MM.1S (cell line): Measurements from ENCODE around the gene PRKRIP1.

Experiments used
- DNase-seq: peaks from one replicate; pipeline ENCODE4 v3.0.0-alpha.2; 2015
- H2AFZ ChIP-seq: fragments of 300-600 bp; sonication (generic); 2 replicates; pipeline ENCODE4 v1.6.0; 2016; ENCODE audit warnings: antibody characterized with exemption, low read length
- H3F3A ChIP-seq: fragments of 300-600 bp; sonication (generic); 2 replicates; pipeline ENCODE4 v1.6.1; 2016; ENCODE audit warnings: mild to moderate bottlenecking, antibody characterized with exemption, low read length, moderate library complexity, mixed read lengths; ENCODE audit not compliant: insufficient read depth
- H3K27ac ChIP-seq: fragments of 300-600 bp; sonication (generic); 2 replicates; pipeline ENCODE4 v1.5.1; 2016; ENCODE audit warnings: mild to moderate bottlenecking, low read length
- H3K27me3 ChIP-seq: fragments of 300-600 bp; sonication (generic); replicated peaks from 2 replicates; pipeline ENCODE4 v1.6.0; 2016; ENCODE audit warnings: low read length; ENCODE audit not compliant: insufficient read depth
- H3K36me3 ChIP-seq: fragments of 300-600 bp; sonication (generic); replicated peaks from 2 replicates; pipeline ENCODE4 v1.6.1; 2016; ENCODE audit warnings: mild to moderate bottlenecking, low read length, mixed read lengths; ENCODE audit not compliant: insufficient read depth
- H3K4me1 ChIP-seq: fragments of 300-600 bp; sonication (generic); 2 replicates; pipeline ENCODE4 v1.6.1; 2016; ENCODE audit warnings: low read length, mixed read lengths
- H3K4me2 ChIP-seq: fragments of 300-600 bp; sonication (generic); 2 replicates; pipeline ENCODE4 v1.6.0; 2016; ENCODE audit warnings: low read depth, low read length
- H3K4me3 ChIP-seq: fragments of 300-600 bp; sonication (generic); 2 replicates; pipeline ENCODE4 v1.5.1; 2016; ENCODE audit warnings: low read length, mixed read lengths
- H3K79me2 ChIP-seq: fragments of 300-600 bp; sonication (generic); 2 replicates; pipeline ENCODE4 v1.6.1; 2016; ENCODE audit warnings: mixed run types, low read length, mixed read lengths
- H3K9ac ChIP-seq: fragments of 300-600 bp; sonication (generic); 2 replicates; pipeline ENCODE4 v1.6.1; 2016; ENCODE audit warnings: low read length, mixed read lengths
- H3K9me2 ChIP-seq: fragments of 300-600 bp; sonication (generic); replicated peaks from 2 replicates; pipeline ENCODE4 v1.6.1; 2016; ENCODE audit warnings: mild to moderate bottlenecking, low read length, mixed read lengths; ENCODE audit not compliant: insufficient read depth
- H3K9me3 ChIP-seq: fragments of 300-600 bp; sonication (generic); replicated peaks from 2 replicates; pipeline ENCODE4 v1.6.1; 2016; ENCODE audit warnings: mild to moderate bottlenecking, low read length, mixed read lengths; ENCODE audit not compliant: insufficient read depth
- H4K20me1 ChIP-seq: fragments of 300-600 bp; sonication (generic); 2 replicates; pipeline ENCODE4 v1.6.1; 2016; ENCODE audit warnings: mild to moderate bottlenecking, low read length, moderate library complexity, mixed read lengths; ENCODE audit not compliant: insufficient read depth
- EZH2 ChIP-seq: fragments of 300-600 bp; sonication (generic); optimal IDR thresholded peaks from 2 replicates; pipeline ENCODE3; 2017; ENCODE audit warnings: low read depth, mild to moderate bottlenecking, antibody characterized with exemption, low read length, mixed read lengths
- EZH2phosphoT487 ChIP-seq: fragments of 300-600 bp; sonication (generic); IDR thresholded peaks from 2 replicates; pipeline ENCODE4 v1.6.1; 2018; ENCODE audit warnings: antibody characterized with exemption, low read length
- TF ChIP-seq, protein P1 (sequence below): fragments of 300-600 bp; sonication (generic); IDR thresholded peaks from 2 replicates; pipeline ENCODE4 v1.5.1; 2016; ENCODE audit warnings: antibody characterized with exemption, low read length, mixed read lengths

PRKRIP1 gene

DNA sequence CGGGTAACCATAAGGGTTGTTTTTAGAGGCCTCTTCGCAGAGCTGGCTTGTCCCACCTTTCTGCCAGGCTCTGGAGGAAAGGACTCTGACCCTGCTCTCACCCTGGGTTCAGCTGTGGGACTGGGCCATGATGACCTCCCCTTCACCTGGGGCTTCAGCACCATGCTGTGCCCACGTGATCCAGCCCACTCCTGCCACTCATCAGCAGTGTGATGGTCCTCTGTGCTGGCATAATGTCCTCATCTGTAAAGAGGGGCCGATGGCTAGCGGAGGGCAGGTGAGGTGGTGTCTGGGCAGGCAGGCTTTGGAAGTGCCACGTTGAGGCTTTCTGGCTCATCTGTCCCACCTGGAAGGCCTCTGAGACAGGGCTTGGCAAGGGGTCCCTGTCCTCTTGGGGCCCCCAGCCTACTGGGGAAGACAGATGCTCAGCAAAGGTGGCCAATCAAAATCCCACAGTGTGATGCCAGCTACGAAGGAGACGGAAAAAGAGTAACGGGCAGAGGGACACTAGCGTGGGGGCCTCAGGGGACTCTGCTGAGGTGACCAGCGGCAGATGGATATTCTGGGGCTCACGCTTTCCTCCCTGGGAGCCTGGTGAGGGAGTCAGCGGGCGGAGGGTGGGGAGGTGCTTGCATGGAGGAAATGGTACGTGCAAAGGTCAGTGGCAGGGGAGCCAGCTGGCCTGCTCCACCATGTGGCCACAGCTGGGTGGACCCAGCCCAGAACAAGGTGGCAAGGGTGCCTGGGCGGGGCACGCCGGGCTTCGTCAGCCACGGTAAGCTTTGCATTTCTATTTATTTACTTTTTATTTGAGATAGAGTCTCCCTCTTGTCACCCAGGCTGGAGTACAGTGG is 74.0 kb downstream of the PRKRIP1 start:
- H3K4me1 ChIP-seq: 0 out of 2 replicates have a peak, but pooled peaks cover 5% of the 10 kb centered on the region
- H3K79me2 ChIP-seq: peaks cover 64% of the 10 kb centered on the region
- H3K4me3 ChIP-seq: no peak overlapping the region
- H3K9ac ChIP-seq: no peak overlapping the region
- no peak overlapping the region for H2AFZ ChIP-seq
- H3K36me3 ChIP-seq: no peaks in the 10 kb centered on the region; the same call in 1 of the 2 replicates
- no peaks in the 10 kb centered on the region for H3K9me2 ChIP-seq
- H4K20me1 ChIP-seq: no peaks in the 10 kb centered on the region
- no peak overlapping the region for H3K4me2 ChIP-seq
- H3K27me3 ChIP-seq: no peaks in the 10 kb centered on the region
- no peak for TF ChIP-seq EZH2phosphoT487
- TF ChIP-seq EZH2: no peak
- TF ChIP-seq, protein P1, sequence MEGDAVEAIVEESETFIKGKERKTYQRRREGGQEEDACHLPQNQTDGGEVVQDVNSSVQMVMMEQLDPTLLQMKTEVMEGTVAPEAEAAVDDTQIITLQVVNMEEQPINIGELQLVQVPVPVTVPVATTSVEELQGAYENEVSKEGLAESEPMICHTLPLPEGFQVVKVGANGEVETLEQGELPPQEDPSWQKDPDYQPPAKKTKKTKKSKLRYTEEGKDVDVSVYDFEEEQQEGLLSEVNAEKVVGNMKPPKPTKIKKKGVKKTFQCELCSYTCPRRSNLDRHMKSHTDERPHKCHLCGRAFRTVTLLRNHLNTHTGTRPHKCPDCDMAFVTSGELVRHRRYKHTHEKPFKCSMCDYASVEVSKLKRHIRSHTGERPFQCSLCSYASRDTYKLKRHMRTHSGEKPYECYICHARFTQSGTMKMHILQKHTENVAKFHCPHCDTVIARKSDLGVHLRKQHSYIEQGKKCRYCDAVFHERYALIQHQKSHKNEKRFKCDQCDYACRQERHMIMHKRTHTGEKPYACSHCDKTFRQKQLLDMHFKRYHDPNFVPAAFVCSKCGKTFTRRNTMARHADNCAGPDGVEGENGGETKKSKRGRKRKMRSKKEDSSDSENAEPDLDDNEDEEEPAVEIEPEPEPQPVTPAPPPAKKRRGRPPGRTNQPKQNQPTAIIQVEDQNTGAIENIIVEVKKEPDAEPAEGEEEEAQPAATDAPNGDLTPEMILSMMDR: no peak
- no peak overlapping the region for H3K27ac ChIP-seq
- peaks cover 10% of the 10 kb centered on the region for H3F3A ChIP-seq
- H3K9me3 ChIP-seq: no peaks in the 10 kb centered on the region
- peak; percentile 3 for DNase-seq

DNA sequence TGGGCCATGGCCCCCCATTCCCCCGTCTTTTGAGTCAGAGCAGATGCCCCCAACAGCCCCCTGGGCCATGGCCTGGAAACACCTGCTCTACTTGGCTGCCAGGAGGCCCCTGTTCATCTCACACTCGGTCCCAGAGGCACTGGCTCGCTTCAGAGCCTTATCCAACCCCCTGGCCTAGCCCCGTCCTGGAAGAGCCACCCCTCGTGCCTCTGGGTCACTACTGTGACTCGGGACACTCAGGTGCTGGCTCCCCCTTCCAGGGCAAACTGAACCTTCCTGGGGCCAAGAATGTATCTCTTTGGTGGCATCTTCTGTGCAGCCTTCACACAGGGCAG is 75.6 kb downstream of the PRKRIP1 start:
- H2AFZ ChIP-seq: no peak overlapping the region
- H3K9ac ChIP-seq: no peak overlapping the region
- no peaks in the 10 kb centered on the region; the same call in 1 of the 2 replicates for H3K36me3 ChIP-seq

DNA sequence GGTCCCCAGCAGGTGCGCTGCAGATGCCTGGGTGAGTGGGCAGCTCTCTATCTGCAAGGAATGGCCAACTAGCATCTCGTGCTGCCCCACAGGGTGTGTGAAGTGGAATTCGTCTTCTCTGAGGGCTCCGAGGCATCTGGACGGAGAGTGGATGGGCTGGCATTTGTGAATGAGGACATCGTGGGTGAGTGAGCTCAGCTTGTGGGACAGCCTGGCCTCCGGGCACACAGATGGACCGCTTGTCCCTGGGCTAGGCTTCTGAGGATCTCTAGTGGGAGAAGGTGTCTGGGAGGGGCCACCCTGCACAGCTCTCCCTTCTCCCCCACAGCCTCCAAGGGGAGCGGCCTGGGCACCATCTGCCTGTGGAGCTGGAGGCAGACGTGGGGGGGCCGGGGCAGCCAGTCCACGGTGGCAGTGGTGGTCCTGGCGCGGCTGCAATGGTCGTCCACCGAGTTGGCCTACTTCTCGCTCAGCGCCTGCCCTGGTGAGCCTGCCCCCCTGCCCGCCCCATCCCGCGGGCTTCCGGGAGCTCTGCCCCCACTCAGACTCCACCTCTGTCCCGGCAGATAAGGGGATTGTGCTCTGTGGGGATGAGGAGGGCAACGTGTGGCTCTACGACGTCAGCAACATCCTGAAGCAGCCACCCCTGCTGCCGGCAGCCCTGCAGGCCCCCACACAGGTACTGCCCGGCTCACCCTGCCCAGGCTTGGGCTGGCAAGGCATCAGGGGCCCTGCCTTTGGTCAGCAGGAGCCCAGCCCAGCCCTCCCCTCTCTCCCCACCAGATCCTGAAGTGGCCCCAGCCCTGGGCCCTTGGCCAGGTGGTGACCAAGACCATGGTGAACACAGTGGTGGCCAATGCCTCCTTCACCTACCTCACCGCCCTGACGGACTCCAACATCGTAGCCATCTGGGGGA is 76.2 kb downstream of the PRKRIP1 start:
- no peak overlapping the region for H3K27ac ChIP-seq
- no peaks in the 10 kb centered on the region for H3K9me2 ChIP-seq

More for the DNA sequence above, 75.6 kb downstream of the PRKRIP1 start:
- H3K27me3 ChIP-seq: no peaks in the 10 kb centered on the region
- no peaks in the 10 kb centered on the region for H3K4me1 ChIP-seq
- TF ChIP-seq EZH2: no peak
- TF ChIP-seq, protein P1: no peak
- no peak for TF ChIP-seq EZH2phosphoT487
- H3K4me3 ChIP-seq: no peak overlapping the region
- no peaks in the 10 kb centered on the region for H3K9me2 ChIP-seq
- peak; percentile 2 for DNase-seq
- no peak overlapping the region for H3K4me2 ChIP-seq
- H4K20me1 ChIP-seq: no peaks in the 10 kb centered on the region
- peaks cover 49% of the 10 kb centered on the region for H3K79me2 ChIP-seq
- H3K9me3 ChIP-seq: no peaks in the 10 kb centered on the region
- H3F3A ChIP-seq: no peaks in the 10 kb centered on the region
- H3K27ac ChIP-seq: no peak overlapping the region

More for the DNA sequence above, 76.2 kb downstream of the PRKRIP1 start:
- peak; percentile 3 for DNase-seq
- no peak overlapping the region for H3K4me2 ChIP-seq
- H3K36me3 ChIP-seq: no peaks in the 10 kb centered on the region; the same call in 1 of the 2 replicates
- H2AFZ ChIP-seq: no peak overlapping the region
- no peaks in the 10 kb centered on the region for H3K4me1 ChIP-seq
- no peaks in the 10 kb centered on the region for H3K27me3 ChIP-seq
- H3K9me3 ChIP-seq: no peaks in the 10 kb centered on the region
- H3K9ac ChIP-seq: no peak overlapping the region
- no peak for TF ChIP-seq EZH2
- TF ChIP-seq, protein P1: no peak
- no peak for TF ChIP-seq EZH2phosphoT487
- H3K4me3 ChIP-seq: no peak overlapping the region
- no peaks in the 10 kb centered on the region for H4K20me1 ChIP-seq
- H3F3A ChIP-seq: no peaks in the 10 kb centered on the region
- H3K79me2 ChIP-seq: peaks cover 42% of the 10 kb centered on the region
